CD4-positive, CD25-positive, alpha-beta regulatory T cell (primary cell): ENCODE data around the gene CACNB3. TPM values are rescaled to one million over a fixed set of nuclear protein-coding genes. Genes with fewer than 3 reads are reported as not detected.

Source experiments
- ATAC-seq, 2 donors: fragments of 150-1000 bp; cut with Tn5 transposase; one replicate each; pipeline ENCODE4 v1.10.0; 2021; ENCODE audit warnings: low read depth in 2 of 2, moderate number of reproducible peaks in 2 of 2, moderate library complexity in 1 of 2
- DNase-seq, 3 donors: peaks; one replicate each; pipeline versions ENCODE4 v3.0.0 to v3.0.0-alpha.2; 2012 to 2022; ENCODE audit warnings: mixed read lengths in 1 of 3
- H3K27ac ChIP-seq: one replicate; pipeline ENCODE4 v1.7.0; 2013; ENCODE audit warnings: mild to moderate bottlenecking, low read length; ENCODE audit not compliant: insufficient read depth, poor library complexity, severe bottlenecking
- H3K27me3 ChIP-seq: one replicate; pipeline ENCODE4 v1.7.0; 2013; ENCODE audit warnings: low read length; ENCODE audit not compliant: control insufficient read depth, insufficient read depth
- H3K36me3 ChIP-seq: one replicate; pipeline ENCODE4 v1.7.0; 2013; ENCODE audit warnings: mild to moderate bottlenecking, low read length, moderate library complexity; ENCODE audit not compliant: control insufficient read depth, insufficient read depth
- H3K4me1 ChIP-seq: 2 replicates; pipeline ENCODE4 v1.7.0; 2013; ENCODE audit warnings: mild to moderate bottlenecking, low read length; ENCODE audit not compliant: insufficient read depth, control insufficient read depth, poor library complexity, severe bottlenecking
- H3K4me3 ChIP-seq: one replicate; pipeline ENCODE4 v1.7.0; 2013; ENCODE audit warnings: low read depth, mild to moderate bottlenecking, low read length, moderate library complexity
- H3K9me3 ChIP-seq, 2 experiments: 1 replicate in 1 of 2; 2 replicates in 1 of 2; pipeline ENCODE4 v1.7.0; 2013; ENCODE audit warnings: low read length in 2 of 2, mild to moderate bottlenecking in 1 of 2, moderate library complexity in 1 of 2; ENCODE audit not compliant: control insufficient read depth in 2 of 2
- H3K27ac Mint-ChIP-seq, 3 donors: one replicate each; pipeline ENCODE4 v1.8.0; 2020 to 2022; ENCODE audit warnings: mild to moderate bottlenecking in 3 of 3, mixed read lengths in 3 of 3, moderate library complexity in 2 of 3
- H3K27me3 Mint-ChIP-seq: one replicate; pipeline ENCODE4 v1.8.0; 2022; ENCODE audit warnings: mild to moderate bottlenecking, mixed read lengths
- H3K36me3 Mint-ChIP-seq: one replicate; pipeline ENCODE4 v1.8.0; 2020; ENCODE audit warnings: mixed read lengths
- H3K4me1 Mint-ChIP-seq, 4 donors: one replicate each; pipeline ENCODE4 v1.8.0; 2020 to 2022; ENCODE audit warnings: mixed read lengths in 4 of 4, mild to moderate bottlenecking in 1 of 4
- H3K4me3 Mint-ChIP-seq, 4 donors: one replicate each; pipeline ENCODE4 v1.8.0; 2020 to 2022; ENCODE audit warnings: mild to moderate bottlenecking in 4 of 4, mixed read lengths in 4 of 4, moderate library complexity in 3 of 4
- H3K9me3 Mint-ChIP-seq, 7 donors: one replicate each; pipeline ENCODE4 v1.8.0; 2020 to 2022; ENCODE audit warnings: mixed read lengths in 7 of 7, mild to moderate bottlenecking in 3 of 7, moderate library complexity in 2 of 7
- polyA plus RNA-seq, 4 donors: library from polyadenylated mRNA; unstranded; fragments of 300-500 nt; fragmentation: Illumina TruSeq; gene quantifications; one replicate each; pipeline ENCODE4 v1.2.3, GENCODE V29; 2021
- total RNA-seq: library from RNA; stranded (reverse); gene quantifications from one replicate; pipeline ENCODE4 v1.2.3, GENCODE V29; 2022

Gene CACNB3
- total and polyA plus RNA-seq, 5 donors from 2014 or later = 0.32 to 9.1 (median 1.3) TPM

DNA sequence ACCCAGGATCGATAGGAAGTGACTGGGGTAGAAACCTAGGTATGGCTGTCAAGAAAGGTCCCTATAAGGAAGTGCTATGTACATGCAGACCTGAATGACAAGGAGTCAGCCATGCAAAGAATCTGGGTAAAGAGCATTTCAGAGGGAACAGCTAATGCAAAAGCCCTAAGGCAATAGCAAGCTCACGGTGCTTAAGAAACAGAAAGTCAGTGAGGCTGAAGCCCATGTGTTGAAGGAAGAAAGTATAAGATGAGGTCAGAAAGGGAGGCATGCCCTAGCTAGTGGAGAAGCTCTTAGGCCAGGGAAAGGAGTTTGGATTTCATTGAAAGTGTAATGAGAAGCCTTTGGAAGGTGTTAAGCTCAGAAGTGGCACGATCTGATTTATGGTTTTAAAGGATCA lies 23.4 kb upstream of the CACNB3 start:
- H3K4me3 ChIP-seq = no peak overlapping the region

DNA sequence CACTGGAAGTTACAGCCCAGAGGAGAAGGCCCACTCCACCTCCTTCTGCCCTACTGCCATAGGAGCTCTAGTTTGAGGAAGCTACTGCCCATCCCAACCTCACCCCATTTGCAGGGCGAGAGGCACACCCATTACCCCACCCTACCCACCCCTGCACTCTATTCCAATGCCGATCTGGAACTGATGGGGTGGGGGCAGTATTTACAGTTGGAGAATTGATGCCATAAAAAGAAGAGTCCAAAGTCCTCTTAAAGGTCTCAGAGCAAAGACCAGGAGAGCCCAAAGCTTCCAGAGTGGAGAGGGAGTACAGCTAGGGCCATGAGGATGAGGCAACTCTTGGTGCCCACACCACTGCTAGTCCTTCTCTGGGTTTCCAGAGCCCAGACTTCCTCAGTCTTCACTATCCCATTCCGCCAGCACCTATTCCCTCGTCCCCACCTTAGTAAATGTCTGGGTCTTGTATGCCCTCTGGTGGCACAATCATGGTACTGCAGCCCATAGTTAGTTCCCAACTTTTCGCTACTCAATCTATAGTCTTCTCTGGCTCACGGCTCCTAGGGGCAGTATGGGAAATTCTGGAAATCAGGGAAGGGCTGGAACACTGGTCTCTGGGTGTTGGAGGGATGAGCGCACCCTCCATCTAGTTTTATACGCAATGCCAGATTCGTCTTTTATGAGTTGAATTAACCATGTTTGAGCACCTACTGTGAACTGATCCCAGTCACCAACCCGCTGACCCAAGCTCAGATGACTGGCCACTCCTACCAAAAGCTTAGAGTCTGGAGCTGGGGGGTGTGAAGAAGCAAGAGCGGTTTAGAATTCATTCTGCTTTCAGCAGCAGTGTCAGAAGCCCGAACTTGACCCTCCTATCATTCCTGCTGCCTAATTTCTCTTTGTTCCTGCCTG lies 22.5 kb upstream of the CACNB3 start:
- no peak overlapping the region for H3K27ac ChIP-seq
- Mint-ChIP-seq H3K27ac (peak overlapping the region in 1 of 3 donors; percentile 61), H3K4me1 (peaks cover 0 to 5% (median 1%) of the 10 kb centered on the region in 4 donors), H3K36me3 (no peaks in the 10 kb centered on the region), H3K4me3 (no peak overlapping the region), H3K27me3 (peaks cover 4% of the 10 kb centered on the region), H3K9me3 (no peaks in the 10 kb centered on the region)
- ATAC-seq (peak; percentile 64 to 71), DNase-seq (peak; percentile 38 to 48 (median 43))
- H3K4me1 ChIP-seq = no peaks in the 10 kb centered on the region
- H3K4me3 ChIP-seq = no peak overlapping the region
- H3K36me3 ChIP-seq = no peaks in the 10 kb centered on the region
- H3K27me3 ChIP-seq = no peaks in the 10 kb centered on the region
- no peaks in the 10 kb centered on the region for H3K9me3 ChIP-seq

More for the DNA sequence above, 23.4 kb upstream of the CACNB3 start:
- Histone ChIP-seq H3K27ac (no peak overlapping the region), H3K36me3 (no peaks in the 10 kb centered on the region), H3K9me3 (no peaks in the 10 kb centered on the region), H3K27me3 (peaks cover 4% of the 10 kb centered on the region), H3K4me1 (no peaks in the 10 kb centered on the region)
- no peak for ATAC-seq
- Mint-ChIP-seq H3K9me3 (no peaks in the 10 kb centered on the region), H3K36me3 (no peaks in the 10 kb centered on the region), H3K4me3 (no peak overlapping the region), H3K27ac (no peak overlapping the region), H3K27me3 (peaks cover 14% of the 10 kb centered on the region), H3K4me1 (peaks cover 0 to 11% (median 1%) of the 10 kb centered on the region in 4 donors)
- DNase-seq = no peak

DNA sequence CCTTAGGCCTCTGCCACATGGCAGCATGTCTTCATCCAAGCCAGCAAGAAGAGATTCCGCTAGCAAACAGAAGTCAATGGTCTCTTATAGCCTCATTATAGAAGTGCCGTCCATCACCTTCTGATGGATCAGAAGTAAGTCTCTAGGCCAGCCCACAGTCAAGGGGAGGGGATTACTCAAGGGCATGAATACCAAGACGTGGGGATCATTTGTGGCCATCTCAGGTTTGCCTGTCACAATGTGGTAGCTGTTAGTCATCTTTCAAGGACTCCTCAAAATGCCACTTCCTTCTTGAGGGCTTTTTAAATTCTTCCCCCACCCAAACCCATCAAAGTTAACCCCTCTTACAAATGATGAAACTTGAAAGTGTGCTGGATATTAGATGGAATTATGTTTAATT lies 21.3 kb upstream of the CACNB3 start:
- H3K27me3 Mint-ChIP-seq = no peaks in the 10 kb centered on the region
- Histone ChIP-seq H3K27ac (no peak overlapping the region), H3K4me3 (no peak overlapping the region), H3K9me3 (no peaks in the 10 kb centered on the region), H3K4me1 (no peaks in the 10 kb centered on the region), H3K27me3 (no peaks in the 10 kb centered on the region), H3K36me3 (no peaks in the 10 kb centered on the region)
- H3K9me3 Mint-ChIP-seq = no peaks in the 10 kb centered on the region
- no peaks in the 10 kb centered on the region for H3K36me3 Mint-ChIP-seq
- H3K4me3 Mint-ChIP-seq = no peak overlapping the region
- no peak for ATAC-seq
- H3K4me1 Mint-ChIP-seq = peaks cover 0 to 5% (median 1%) of the 10 kb centered on the region in 4 donors
- no peak overlapping the region for H3K27ac Mint-ChIP-seq
- no peak for DNase-seq

DNA sequence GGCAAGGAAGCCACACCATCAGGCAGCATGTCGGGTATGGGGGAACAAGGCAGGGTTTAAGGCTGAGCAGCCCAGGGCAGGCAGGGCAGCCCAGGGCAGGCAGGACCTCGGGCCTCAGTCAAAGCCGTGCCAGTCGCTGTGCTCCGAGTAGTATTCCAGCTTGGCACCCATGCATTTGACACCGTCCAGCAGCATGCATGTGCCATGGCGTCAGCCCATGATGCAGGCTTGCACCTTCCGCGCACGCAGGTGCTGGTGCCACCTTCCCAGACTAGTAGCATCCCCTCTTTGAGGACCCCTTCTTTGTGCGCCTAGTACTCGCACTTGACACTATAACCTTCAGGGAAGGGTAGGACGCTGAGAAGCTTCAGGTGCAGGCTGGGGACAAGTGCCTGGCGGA lies 17.8 kb upstream of the CACNB3 start:
- H3K27me3 Mint-ChIP-seq = no peaks in the 10 kb centered on the region
- no peak overlapping the region for H3K4me3 ChIP-seq
- peaks cover 4% of the 10 kb centered on the region for H3K4me1 ChIP-seq
- no peak overlapping the region for H3K27ac Mint-ChIP-seq
- H3K36me3 Mint-ChIP-seq = no peaks in the 10 kb centered on the region
- H3K36me3 ChIP-seq = no peaks in the 10 kb centered on the region
- H3K4me3 Mint-ChIP-seq = no peak overlapping the region
- no peaks in the 10 kb centered on the region for H3K9me3 Mint-ChIP-seq
- H3K9me3 ChIP-seq = no peaks in the 10 kb centered on the region
- H3K4me1 Mint-ChIP-seq = peaks cover 0 to 11% (median 7%) of the 10 kb centered on the region in 4 donors
- ATAC-seq (no peak), DNase-seq (no peak)
- H3K27me3 ChIP-seq = no peaks in the 10 kb centered on the region
- H3K27ac ChIP-seq = no peak overlapping the region

DNA sequence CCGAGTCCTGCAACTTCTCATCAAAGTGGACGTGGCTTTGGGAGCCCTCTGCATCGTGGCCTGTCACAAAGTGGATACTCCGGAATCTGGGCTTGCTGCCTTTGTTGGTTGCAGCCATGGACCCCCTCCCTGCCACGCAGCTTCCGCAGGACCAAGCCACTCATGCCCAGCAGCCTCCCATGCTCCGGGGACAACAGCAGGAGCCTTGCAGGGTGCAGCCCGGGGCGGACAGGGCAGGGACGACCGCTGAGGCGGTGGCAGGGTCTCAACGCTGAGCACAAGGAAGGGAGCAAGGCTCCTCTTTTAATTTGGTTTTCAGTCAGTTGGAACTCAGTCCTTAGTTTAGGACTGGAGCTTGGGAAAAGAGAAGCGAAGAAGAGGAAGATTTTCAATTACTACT lies 17.3 kb upstream of the CACNB3 start:
- Mint-ChIP-seq H3K4me1 (peaks cover 0 to 8% (median 6%) of the 10 kb centered on the region in 4 donors), H3K36me3 (no peaks in the 10 kb centered on the region), H3K4me3 (no peak overlapping the region), H3K27me3 (no peaks in the 10 kb centered on the region), H3K9me3 (no peaks in the 10 kb centered on the region), H3K27ac (no peak overlapping the region)
- no peak for DNase-seq
- H3K27ac ChIP-seq = no peak overlapping the region
- no peaks in the 10 kb centered on the region for H3K9me3 ChIP-seq
- ATAC-seq = no peak
- H3K27me3 ChIP-seq = no peaks in the 10 kb centered on the region
- no peaks in the 10 kb centered on the region for H3K36me3 ChIP-seq
- no peak overlapping the region for H3K4me3 ChIP-seq
- H3K4me1 ChIP-seq = peaks cover 4% of the 10 kb centered on the region

DNA sequence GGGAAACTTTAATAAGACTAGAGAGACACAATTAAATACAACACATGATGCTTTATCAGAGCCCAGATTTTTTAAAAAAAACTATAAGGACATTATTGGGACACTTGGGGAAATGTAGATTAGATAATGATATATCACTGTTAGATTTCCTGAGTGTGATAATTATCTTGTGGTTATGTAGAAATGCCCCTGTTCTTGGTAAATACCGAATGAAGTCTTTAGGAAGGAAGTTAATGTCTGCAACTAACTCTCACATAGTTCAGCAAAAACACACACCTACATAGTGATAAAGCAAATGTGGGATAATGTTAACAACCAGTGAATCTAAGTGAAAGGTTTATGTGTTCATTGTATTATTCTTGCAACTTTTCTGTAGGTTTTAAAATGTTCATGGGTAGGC lies 14.6 kb upstream of the CACNB3 start:
- Histone ChIP-seq H3K27ac (no peak overlapping the region), H3K4me3 (no peak overlapping the region), H3K4me1 (peaks cover 4% of the 10 kb centered on the region), H3K27me3 (no peaks in the 10 kb centered on the region), H3K36me3 (no peaks in the 10 kb centered on the region), H3K9me3 (no peaks in the 10 kb centered on the region)
- no peak overlapping the region for H3K4me3 Mint-ChIP-seq
- DNase-seq (peak in 1 of 3 donors; percentile 19), ATAC-seq (no peak)
- H3K27ac Mint-ChIP-seq = no peak overlapping the region
- no peaks in the 10 kb centered on the region for H3K9me3 Mint-ChIP-seq
- no peaks in the 10 kb centered on the region for H3K36me3 Mint-ChIP-seq
- peaks cover 0 to 8% (median 6%) of the 10 kb centered on the region in 4 donors for H3K4me1 Mint-ChIP-seq
- H3K27me3 Mint-ChIP-seq = no peaks in the 10 kb centered on the region

DNA sequence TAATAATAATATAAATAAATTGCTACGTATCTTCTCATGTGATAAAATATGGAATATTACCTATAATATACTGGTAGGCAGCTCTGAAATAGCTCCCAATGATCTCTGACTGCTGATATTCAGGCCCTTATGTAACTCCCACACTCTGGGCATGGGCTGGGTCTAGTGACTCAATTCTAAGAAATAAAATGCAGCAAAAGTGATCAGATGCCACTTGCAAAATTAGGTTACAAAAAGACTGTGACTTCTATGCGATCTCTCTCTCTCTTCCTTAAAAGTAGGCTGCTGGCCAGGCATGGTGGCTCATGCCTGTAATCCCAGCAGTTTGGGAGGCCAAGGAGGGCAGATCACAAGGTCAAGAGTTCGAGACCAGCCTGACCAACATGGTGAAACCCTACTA lies 10.3 kb upstream of the CACNB3 start:
- H3K9me3 ChIP-seq = no peaks in the 10 kb centered on the region
- Mint-ChIP-seq H3K9me3 (no peaks in the 10 kb centered on the region), H3K4me3 (no peak overlapping the region), H3K4me1 (peaks cover 0 to 12% (median 8%) of the 10 kb centered on the region in 4 donors), H3K27me3 (no peaks in the 10 kb centered on the region), H3K36me3 (no peaks in the 10 kb centered on the region), H3K27ac (no peak overlapping the region)
- peaks cover 4% of the 10 kb centered on the region for H3K4me1 ChIP-seq
- H3K4me3 ChIP-seq = no peak overlapping the region
- no peak for ATAC-seq
- H3K36me3 ChIP-seq = no peaks in the 10 kb centered on the region
- H3K27me3 ChIP-seq = no peaks in the 10 kb centered on the region
- DNase-seq = no peak
- no peak overlapping the region for H3K27ac ChIP-seq
